Measurements from ENCODE around the gene EML6. TPM values are rescaled to one million over a fixed set of nuclear protein-coding genes. Genes with fewer than 3 reads are reported as not detected.

Gene EML6
- total RNA-seq, 1 donor from 2014 or later, result 0.39 TPM

DNA sequence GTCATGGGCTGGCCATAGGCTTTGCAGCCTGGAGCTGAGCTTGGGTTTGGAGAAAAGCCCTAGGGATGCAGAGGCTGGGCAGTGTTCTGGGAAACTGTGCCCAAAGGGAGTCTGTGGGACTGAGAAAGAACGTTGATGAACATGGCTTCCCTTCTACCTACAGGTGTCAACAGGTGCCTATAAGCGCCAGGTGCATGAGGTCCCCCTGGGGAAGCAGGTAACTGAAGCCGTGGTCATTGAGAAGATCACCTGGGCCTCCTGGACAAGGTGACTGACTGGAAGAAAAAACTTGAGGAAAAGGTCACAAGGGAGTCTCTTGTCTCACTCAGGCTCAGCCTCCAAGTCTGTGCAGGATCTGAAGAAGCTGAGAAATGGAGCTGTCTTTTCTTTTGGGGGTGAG, 243.4 kb downstream of the EML6 start:
- no peak overlapping the region for H3K9ac ChIP-seq
- H3K27ac Mint-ChIP-seq, result no peak overlapping the region
- H3K27me3 Mint-ChIP-seq (ENCODE audit: insufficient read depth, low read depth), result no peaks in the 10 kb centered on the region
- peaks cover 24% of the 10 kb centered on the region for H3K4me1 Mint-ChIP-seq
- no peak overlapping the region for H2AFZ ChIP-seq (replicated peaks)
- H3K9me3 ChIP-seq (ENCODE audit: low read depth), result no peaks in the 10 kb centered on the region
- H3K4me3 ChIP-seq, result no peak overlapping the region
- no peak overlapping the region for H3K27ac ChIP-seq
- peaks cover 1% of the 10 kb centered on the region for H3K36me3 ChIP-seq
- peak overlapping the region; percentile 43 for H3K4me2 ChIP-seq
- peaks cover 11% of the 10 kb centered on the region for H3F3A ChIP-seq (ENCODE audit: low read depth)
- H3K79me2 ChIP-seq (ENCODE audit: low read depth), result no peaks in the 10 kb centered on the region
- no peak for DNase-seq (ENCODE audit: low spot score)
- no peak overlapping the region for H3K4me3 Mint-ChIP-seq
- H3K36me3 Mint-ChIP-seq, result peaks cover 36% of the 10 kb centered on the region
- TF ChIP-seq, protein P1, sequence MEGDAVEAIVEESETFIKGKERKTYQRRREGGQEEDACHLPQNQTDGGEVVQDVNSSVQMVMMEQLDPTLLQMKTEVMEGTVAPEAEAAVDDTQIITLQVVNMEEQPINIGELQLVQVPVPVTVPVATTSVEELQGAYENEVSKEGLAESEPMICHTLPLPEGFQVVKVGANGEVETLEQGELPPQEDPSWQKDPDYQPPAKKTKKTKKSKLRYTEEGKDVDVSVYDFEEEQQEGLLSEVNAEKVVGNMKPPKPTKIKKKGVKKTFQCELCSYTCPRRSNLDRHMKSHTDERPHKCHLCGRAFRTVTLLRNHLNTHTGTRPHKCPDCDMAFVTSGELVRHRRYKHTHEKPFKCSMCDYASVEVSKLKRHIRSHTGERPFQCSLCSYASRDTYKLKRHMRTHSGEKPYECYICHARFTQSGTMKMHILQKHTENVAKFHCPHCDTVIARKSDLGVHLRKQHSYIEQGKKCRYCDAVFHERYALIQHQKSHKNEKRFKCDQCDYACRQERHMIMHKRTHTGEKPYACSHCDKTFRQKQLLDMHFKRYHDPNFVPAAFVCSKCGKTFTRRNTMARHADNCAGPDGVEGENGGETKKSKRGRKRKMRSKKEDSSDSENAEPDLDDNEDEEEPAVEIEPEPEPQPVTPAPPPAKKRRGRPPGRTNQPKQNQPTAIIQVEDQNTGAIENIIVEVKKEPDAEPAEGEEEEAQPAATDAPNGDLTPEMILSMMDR (IDR thresholded peaks at IDR 0.05), result no peak
- TF ChIP-seq EZH2 (IDR thresholded peaks at IDR 0.05) (no peak), EZH2phosphoT487 (IDR thresholded peaks at IDR 0.05) (no peak)
- peaks cover 2% of the 10 kb centered on the region for H4K20me1 ChIP-seq (ENCODE audit: low read depth)
- peaks cover 10% of the 10 kb centered on the region for H3K4me1 ChIP-seq
- no peaks in the 10 kb centered on the region for H3K9me3 Mint-ChIP-seq
- H3K27me3 ChIP-seq, result no peaks in the 10 kb centered on the region

DNA sequence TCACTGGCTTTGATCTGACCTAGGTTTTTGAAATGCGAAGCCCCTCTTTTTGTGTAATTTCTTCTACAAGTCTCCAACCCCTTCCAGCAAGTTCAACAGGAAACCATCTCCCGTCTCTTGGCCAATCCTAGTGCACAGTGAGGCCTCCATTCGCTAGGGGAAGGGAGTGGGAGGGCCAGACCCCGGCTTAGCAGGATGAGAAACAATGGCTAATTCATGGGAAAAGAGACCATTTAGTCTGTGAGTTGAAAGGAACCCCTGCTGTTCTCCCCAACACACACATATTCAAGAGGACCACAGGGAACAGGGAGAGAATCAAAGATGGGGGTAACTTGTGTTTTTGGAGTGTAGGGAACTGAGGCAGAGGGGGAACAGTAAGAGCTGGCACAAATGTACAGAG, 243.8 kb downstream of the EML6 start:
- no peak for TF ChIP-seq EZH2 (IDR thresholded peaks at IDR 0.05)
- TF ChIP-seq, protein P1 (IDR thresholded peaks at IDR 0.05), result no peak
- Histone ChIP-seq H3K4me3 (no peak overlapping the region), H3K27ac (no peak overlapping the region), H3K9ac (no peak overlapping the region), H2AFZ (replicated peaks) (no peak overlapping the region), H4K20me1 (ENCODE audit: low read depth) (peaks cover 2% of the 10 kb centered on the region), H3K27me3 (no peaks in the 10 kb centered on the region), H3K79me2 (ENCODE audit: low read depth) (no peaks in the 10 kb centered on the region), H3K4me2 (peak overlapping the region; percentile 43), H3K4me1 (peaks cover 10% of the 10 kb centered on the region), H3K9me3 (ENCODE audit: low read depth) (no peaks in the 10 kb centered on the region), H3F3A (ENCODE audit: low read depth) (peaks cover 11% of the 10 kb centered on the region), H3K36me3 (peaks cover 5% of the 10 kb centered on the region)
- no peak overlapping the region for H3K4me3 Mint-ChIP-seq
- H3K36me3 Mint-ChIP-seq, result peaks cover 36% of the 10 kb centered on the region
- no peaks in the 10 kb centered on the region for H3K27me3 Mint-ChIP-seq (ENCODE audit: insufficient read depth, low read depth)
- peak overlapping the region; percentile 36 for H3K27ac Mint-ChIP-seq
- no peaks in the 10 kb centered on the region for H3K9me3 Mint-ChIP-seq
- H3K4me1 Mint-ChIP-seq, result peaks cover 24% of the 10 kb centered on the region
- DNase-seq (ENCODE audit: low spot score), result peak; percentile 80

DNA sequence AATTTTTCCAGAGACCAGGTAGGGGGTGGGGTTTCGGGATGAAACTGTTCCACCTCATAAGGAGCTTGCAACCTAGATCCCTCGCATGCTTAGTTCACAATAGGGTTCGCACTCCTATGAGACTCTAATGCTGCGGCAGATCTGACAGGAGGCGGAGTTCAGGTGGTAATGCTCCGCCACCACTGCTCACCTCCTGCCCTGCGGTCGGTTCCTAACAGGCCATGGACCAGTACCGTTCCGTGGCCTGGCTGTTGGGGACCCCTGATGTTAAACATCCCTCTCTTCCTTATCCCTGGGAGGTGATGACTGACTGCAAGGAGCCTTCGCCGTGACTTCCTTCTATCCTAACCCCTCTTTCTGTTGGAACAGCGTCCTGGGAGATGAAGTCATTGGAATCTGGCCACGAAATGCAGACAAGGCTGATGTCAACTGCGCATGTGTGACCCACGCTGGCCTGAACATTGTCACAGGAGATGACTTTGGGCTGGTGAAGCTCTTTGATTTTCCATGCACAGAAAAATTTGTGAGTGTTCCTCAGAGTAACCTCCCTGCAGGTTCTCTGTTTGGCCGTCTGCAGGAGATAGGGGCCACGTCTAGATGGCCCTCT, 244.4 kb downstream of the EML6 start:
- H3K9me3 ChIP-seq (ENCODE audit: low read depth), result no peaks in the 10 kb centered on the region
- H3K36me3 ChIP-seq, result peaks cover 6% of the 10 kb centered on the region
- H3K4me2 ChIP-seq, result peak overlapping the region; percentile 43
- peaks cover 36% of the 10 kb centered on the region for H3K36me3 Mint-ChIP-seq
- no peaks in the 10 kb centered on the region for H3K79me2 ChIP-seq (ENCODE audit: low read depth)
- H3K9me3 Mint-ChIP-seq, result no peaks in the 10 kb centered on the region
- H3K4me1 ChIP-seq, result peaks cover 10% of the 10 kb centered on the region
- H2AFZ ChIP-seq (replicated peaks), result no peak overlapping the region
- peaks cover 11% of the 10 kb centered on the region for H3F3A ChIP-seq (ENCODE audit: low read depth)
- TF ChIP-seq, protein P1 (IDR thresholded peaks at IDR 0.05), result no peak
- TF ChIP-seq EZH2phosphoT487 (IDR thresholded peaks at IDR 0.05), result no peak
- no peak for TF ChIP-seq EZH2 (IDR thresholded peaks at IDR 0.05)
- H3K4me1 Mint-ChIP-seq, result peaks cover 24% of the 10 kb centered on the region
- no peak overlapping the region for H3K4me3 Mint-ChIP-seq
- H3K27ac Mint-ChIP-seq, result no peak overlapping the region
- DNase-seq (ENCODE audit: low spot score), result no peak
- no peak overlapping the region for H3K4me3 ChIP-seq
- no peaks in the 10 kb centered on the region for H3K27me3 Mint-ChIP-seq (ENCODE audit: insufficient read depth, low read depth)
- H3K27ac ChIP-seq, result no peak overlapping the region
- no peaks in the 10 kb centered on the region for H3K27me3 ChIP-seq
- peaks cover 2% of the 10 kb centered on the region for H4K20me1 ChIP-seq (ENCODE audit: low read depth)
- no peak overlapping the region for H3K9ac ChIP-seq
